Measurements from ENCODE around the gene RAD17.

DNA sequence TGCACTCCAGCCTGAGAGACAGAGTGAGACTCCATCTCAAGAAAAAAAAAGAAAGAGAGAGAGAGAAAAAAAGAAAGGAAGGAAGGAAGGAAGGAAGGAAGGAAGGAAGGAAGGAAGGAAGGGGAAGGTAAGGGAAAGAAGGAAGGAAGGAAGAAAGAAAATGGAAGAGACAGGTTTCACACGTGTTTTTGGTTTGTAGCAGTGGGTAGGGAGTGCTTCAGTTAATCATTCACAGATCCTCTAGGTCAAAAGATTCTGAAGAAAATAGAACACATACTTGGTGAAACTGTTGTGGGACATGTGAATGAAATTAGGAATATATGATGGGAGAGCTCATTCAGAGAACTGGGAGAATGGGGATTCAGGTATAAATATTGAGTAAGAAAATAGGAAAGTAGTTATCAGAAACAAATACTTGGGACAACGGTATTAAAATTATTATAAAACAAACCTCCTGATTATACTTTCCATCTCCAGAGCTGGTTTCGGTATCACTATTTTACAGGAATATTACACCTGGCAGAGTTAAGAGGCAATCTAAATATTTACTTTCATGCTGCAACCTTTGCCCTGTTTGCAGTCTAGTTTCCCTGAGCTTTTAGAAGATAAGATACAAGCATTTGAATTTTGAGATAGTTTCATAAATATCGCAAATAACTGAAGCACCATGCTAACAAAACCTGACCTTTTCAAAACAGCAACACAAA, 82.5 kb downstream of the RAD17 start:
- TF ChIP-seq, protein P1, sequence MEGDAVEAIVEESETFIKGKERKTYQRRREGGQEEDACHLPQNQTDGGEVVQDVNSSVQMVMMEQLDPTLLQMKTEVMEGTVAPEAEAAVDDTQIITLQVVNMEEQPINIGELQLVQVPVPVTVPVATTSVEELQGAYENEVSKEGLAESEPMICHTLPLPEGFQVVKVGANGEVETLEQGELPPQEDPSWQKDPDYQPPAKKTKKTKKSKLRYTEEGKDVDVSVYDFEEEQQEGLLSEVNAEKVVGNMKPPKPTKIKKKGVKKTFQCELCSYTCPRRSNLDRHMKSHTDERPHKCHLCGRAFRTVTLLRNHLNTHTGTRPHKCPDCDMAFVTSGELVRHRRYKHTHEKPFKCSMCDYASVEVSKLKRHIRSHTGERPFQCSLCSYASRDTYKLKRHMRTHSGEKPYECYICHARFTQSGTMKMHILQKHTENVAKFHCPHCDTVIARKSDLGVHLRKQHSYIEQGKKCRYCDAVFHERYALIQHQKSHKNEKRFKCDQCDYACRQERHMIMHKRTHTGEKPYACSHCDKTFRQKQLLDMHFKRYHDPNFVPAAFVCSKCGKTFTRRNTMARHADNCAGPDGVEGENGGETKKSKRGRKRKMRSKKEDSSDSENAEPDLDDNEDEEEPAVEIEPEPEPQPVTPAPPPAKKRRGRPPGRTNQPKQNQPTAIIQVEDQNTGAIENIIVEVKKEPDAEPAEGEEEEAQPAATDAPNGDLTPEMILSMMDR (IDR thresholded peaks at IDR 0.05), result no peak
- no peak for TF ChIP-seq ZFX (IDR thresholded peaks at IDR 0.05; ENCODE audit: borderline replicate concordance)

All from 22Rv1 (cell line).